H9 (cell line): ENCODE data around the gene CPT1C. TPM values are rescaled to one million over a fixed set of nuclear protein-coding genes. Genes with fewer than 3 reads are reported as not detected.

Experiments used
- DNase-seq: peaks from one replicate; pipeline ENCODE4 v3.0.0-alpha.2; 2017
- H2AFZ ChIP-seq: one replicate; pipeline ENCODE4 v1.6.1; 2013; ENCODE audit warnings: mild to moderate bottlenecking, low read length, control low read depth, moderate library complexity
- H2AK5ac ChIP-seq: 2 replicates; pipeline ENCODE4 v1.6.1; 2013; ENCODE audit warnings: low read length, control low read depth, mixed read lengths; ENCODE audit not compliant: insufficient read length
- H2BK120ac ChIP-seq: one replicate; pipeline ENCODE4 v1.6.1; 2013; ENCODE audit warnings: low read depth, mild to moderate bottlenecking, low read length, control low read depth, inconsistent platforms; ENCODE audit not compliant: poor library complexity, severe bottlenecking
- H2BK12ac ChIP-seq: 2 replicates; pipeline ENCODE4 v1.6.1; 2013; ENCODE audit warnings: low read length, control low read depth, mixed read lengths, low read depth; ENCODE audit not compliant: insufficient read length
- H2BK15ac ChIP-seq: 2 replicates; pipeline ENCODE4 v1.6.1; 2013; ENCODE audit warnings: low read depth, low read length, control low read depth
- H2BK20ac ChIP-seq: one replicate; pipeline ENCODE4 v1.6.1; 2013; ENCODE audit warnings: low read depth, mild to moderate bottlenecking, low read length, control low read depth, inconsistent platforms; ENCODE audit not compliant: poor library complexity, severe bottlenecking
- H2BK5ac ChIP-seq: 2 replicates; pipeline ENCODE4 v1.6.1; 2013; ENCODE audit warnings: low read length, control low read depth, mixed read lengths; ENCODE audit not compliant: insufficient read length
- H3K14ac ChIP-seq: 2 replicates; pipeline ENCODE4 v1.6.1; 2013; ENCODE audit warnings: low read length, control low read depth; ENCODE audit not compliant: insufficient read depth
- H3K18ac ChIP-seq: 2 replicates; pipeline ENCODE4 v1.6.1; 2013; ENCODE audit warnings: low read depth, mild to moderate bottlenecking, mixed read lengths, low read length, control low read depth; ENCODE audit not compliant: insufficient read length
- H3K23ac ChIP-seq: 2 replicates; pipeline ENCODE4 v1.6.1; 2013; ENCODE audit warnings: low read length, control low read depth, mixed read lengths, low read depth; ENCODE audit not compliant: insufficient read length
- H3K23me2 ChIP-seq: 2 replicates; pipeline ENCODE4 v1.6.1; 2013; ENCODE audit warnings: low read depth, mild to moderate bottlenecking, mixed read lengths, low read length, control low read depth; ENCODE audit not compliant: insufficient read length, poor library complexity, severe bottlenecking
- H3K27ac ChIP-seq: 2 replicates; pipeline ENCODE4 v1.5.1; 2013; ENCODE audit warnings: low read length, control low read depth, mixed read lengths, low read depth; ENCODE audit not compliant: insufficient read length
- H3K27me3 ChIP-seq: 2 replicates; pipeline ENCODE4 v1.6.1; 2013; ENCODE audit warnings: low read length, control low read depth, inconsistent platforms; ENCODE audit not compliant: insufficient read depth
- H3K4ac ChIP-seq: 2 replicates; pipeline ENCODE4 v1.6.1; 2013; ENCODE audit warnings: low read depth, mild to moderate bottlenecking, control low read depth, inconsistent platforms, low read length, moderate library complexity
- H3K4me1 ChIP-seq: 2 replicates; pipeline ENCODE4 v1.6.1; 2013; ENCODE audit warnings: low read length, control low read depth, inconsistent platforms; ENCODE audit not compliant: insufficient read depth
- H3K4me2 ChIP-seq: 2 replicates; pipeline ENCODE4 v1.6.1; 2013; ENCODE audit warnings: low read length, control low read depth, mixed read lengths; ENCODE audit not compliant: insufficient read length, insufficient read depth
- H3K56ac ChIP-seq: 2 replicates; pipeline ENCODE4 v1.6.1; 2013; ENCODE audit warnings: low read depth, mild to moderate bottlenecking, mixed read lengths, low read length, control low read depth; ENCODE audit not compliant: insufficient read length
- H3K79me1 ChIP-seq: 2 replicates; pipeline ENCODE4 v1.6.1; 2013; ENCODE audit warnings: low read depth, mild to moderate bottlenecking, moderate library complexity, low read length, control low read depth, inconsistent platforms; ENCODE audit not compliant: insufficient read depth, poor library complexity, severe bottlenecking
- H3K79me2 ChIP-seq: 2 replicates; pipeline ENCODE4 v1.6.1; 2013; ENCODE audit warnings: low read length, control low read depth, inconsistent platforms; ENCODE audit not compliant: insufficient read depth
- H3K9ac ChIP-seq: 2 replicates; pipeline ENCODE4 v1.6.1; 2013; ENCODE audit warnings: low read length, control low read depth, mixed read lengths; ENCODE audit not compliant: insufficient read length; ENCODE audit errors: extremely low read depth
- H3K9me3 ChIP-seq: one replicate; pipeline ENCODE4 v1.6.1; 2013; ENCODE audit warnings: low read depth, low read length, inconsistent platforms; ENCODE audit not compliant: control insufficient read depth
- H3T11ph ChIP-seq: one replicate; pipeline ENCODE4 v1.6.1; 2013; ENCODE audit warnings: mild to moderate bottlenecking, low read length, control low read depth, inconsistent platforms
- H4K20me1 ChIP-seq: one replicate; pipeline ENCODE4 v1.6.1; 2013; ENCODE audit not compliant: control insufficient read depth, insufficient read length, insufficient read depth
- H4K5ac ChIP-seq: 2 replicates; pipeline ENCODE4 v1.6.1; 2013; ENCODE audit warnings: low read depth, mild to moderate bottlenecking, mixed read lengths, low read length, control low read depth; ENCODE audit not compliant: insufficient read length
- H4K8ac ChIP-seq: replicated peaks from 2 replicates; pipeline ENCODE4 v1.6.1; 2013; ENCODE audit warnings: low read length, control low read depth, mixed read lengths, low read depth; ENCODE audit not compliant: insufficient read length
- H4K91ac ChIP-seq: 2 replicates; pipeline ENCODE4 v1.6.1; 2013; ENCODE audit warnings: low read depth, mild to moderate bottlenecking, moderate library complexity, mixed read lengths, low read length, control low read depth; ENCODE audit not compliant: insufficient read length
- H3K27ac Mint-ChIP-seq, 3 experiments: 2 replicates in 2 of 3; 3 replicates in 1 of 3; pipeline ENCODE4 v1.8.0; 2020 to 2021; ENCODE audit warnings: mixed read lengths in 3 of 3, mild to moderate bottlenecking in 1 of 3, moderate library complexity in 1 of 3
- H3K27me3 Mint-ChIP-seq: 2 replicates; pipeline ENCODE4 v1.8.0; 2021; ENCODE audit warnings: low read depth, mild to moderate bottlenecking, moderate library complexity, mixed read lengths
- H3K36me3 Mint-ChIP-seq, 3 experiments: 2 replicates in 2 of 3; 3 replicates in 1 of 3; pipeline ENCODE4 v1.8.0; 2020 to 2021; ENCODE audit warnings: low read depth in 3 of 3, mixed read lengths in 3 of 3; ENCODE audit not compliant: insufficient read depth in 1 of 3
- H3K4me1 Mint-ChIP-seq, 2 experiments: 2 replicates each; pipeline ENCODE4 v1.8.0; 2020; ENCODE audit warnings: mixed read lengths in 2 of 2
- H3K4me3 Mint-ChIP-seq, 2 experiments: 2 replicates in 1 of 2; 3 replicates in 1 of 2; pipeline ENCODE4 v1.8.0; 2020 to 2021; ENCODE audit warnings: mild to moderate bottlenecking in 2 of 2, mixed read lengths in 2 of 2, moderate library complexity in 1 of 2
- H3K9me3 Mint-ChIP-seq, 2 experiments: 2 replicates in 1 of 2; 3 replicates in 1 of 2; pipeline ENCODE4 v1.8.0; 2020; ENCODE audit warnings: mild to moderate bottlenecking in 2 of 2, mixed read lengths in 2 of 2, moderate library complexity in 1 of 2
- WGBS: extraction: QIAGEN DNeasy Blood & Tissue Kit; methylation state at CpG from one replicate; pipeline ENCODE4 v1.1.7; 2013; ENCODE audit warnings: missing lambda C conversion rate, low lambda C conversion rate, mixed read lengths; ENCODE audit not compliant: insufficient read length; ENCODE audit errors: extremely low coverage; 5-methylcytosine and 5-hydroxymethylcytosine counted together
- total RNA-seq: library from RNA; stranded (reverse); gene quantifications from 2 replicates; pipeline ENCODE4 v1.2.1, GENCODE V29; 2021
- TF ChIP-seq, protein P1 (sequence below): fragments of 200-600 bp; sonication (generic); conservative IDR thresholded peaks from 3 replicates; pipeline ENCODE4 v1.8.0; 2021; ENCODE audit warnings: antibody characterized with exemption, mild to moderate bottlenecking

Gene CPT1C
- total RNA-seq, 1 experiment from 2014 or later: 74.6 TPM

- Mint-ChIP-seq H3K4me3 (no peak overlapping the region), H3K4me1 (peaks cover 4 to 6% of the 10 kb centered on the region in 2 experiments; a peak in 3 of 4 replicates), H3K27me3 (no peaks in the 10 kb centered on the region), H3K36me3 (peaks cover 27 to 76% (median 68%) of the 10 kb centered on the region in 3 experiments), H3K27ac (peak overlapping the region in 1 of 3 experiments; percentile 27; a peak in 1 of 7 replicates), H3K9me3 (no peaks in the 10 kb centered on the region; a peak in 1 of 5 replicates)
- Histone ChIP-seq H4K5ac (no peak overlapping the region), H3T11ph (no peak overlapping the region), H2AK5ac (no peak overlapping the region), H2BK5ac (no peak overlapping the region), H4K8ac (no peak overlapping the region), H3K23me2 (peaks cover 2% of the 10 kb centered on the region), H2BK120ac (no peak overlapping the region), H3K4me2 (no peak overlapping the region), H2BK12ac (no peak overlapping the region), H3K9ac (no peak overlapping the region), H3K27ac (no peak overlapping the region), H3K56ac (no peak overlapping the region), H3K4ac (no peak overlapping the region), H3K18ac (no peak overlapping the region), H4K91ac (no peak overlapping the region), H3K27me3 (no peaks in the 10 kb centered on the region), H3K9me3 (no peaks in the 10 kb centered on the region), H3K79me2 (no peaks in the 10 kb centered on the region), H2BK15ac (no peak overlapping the region), H3K4me1 (no peaks in the 10 kb centered on the region), H4K20me1 (no peaks in the 10 kb centered on the region), H3K23ac (no peak overlapping the region), H3K14ac (no peak overlapping the region), H2AFZ (no peak overlapping the region), H3K79me1 (no peaks in the 10 kb centered on the region), H2BK20ac (no peak overlapping the region)
- TF ChIP-seq, protein P1, sequence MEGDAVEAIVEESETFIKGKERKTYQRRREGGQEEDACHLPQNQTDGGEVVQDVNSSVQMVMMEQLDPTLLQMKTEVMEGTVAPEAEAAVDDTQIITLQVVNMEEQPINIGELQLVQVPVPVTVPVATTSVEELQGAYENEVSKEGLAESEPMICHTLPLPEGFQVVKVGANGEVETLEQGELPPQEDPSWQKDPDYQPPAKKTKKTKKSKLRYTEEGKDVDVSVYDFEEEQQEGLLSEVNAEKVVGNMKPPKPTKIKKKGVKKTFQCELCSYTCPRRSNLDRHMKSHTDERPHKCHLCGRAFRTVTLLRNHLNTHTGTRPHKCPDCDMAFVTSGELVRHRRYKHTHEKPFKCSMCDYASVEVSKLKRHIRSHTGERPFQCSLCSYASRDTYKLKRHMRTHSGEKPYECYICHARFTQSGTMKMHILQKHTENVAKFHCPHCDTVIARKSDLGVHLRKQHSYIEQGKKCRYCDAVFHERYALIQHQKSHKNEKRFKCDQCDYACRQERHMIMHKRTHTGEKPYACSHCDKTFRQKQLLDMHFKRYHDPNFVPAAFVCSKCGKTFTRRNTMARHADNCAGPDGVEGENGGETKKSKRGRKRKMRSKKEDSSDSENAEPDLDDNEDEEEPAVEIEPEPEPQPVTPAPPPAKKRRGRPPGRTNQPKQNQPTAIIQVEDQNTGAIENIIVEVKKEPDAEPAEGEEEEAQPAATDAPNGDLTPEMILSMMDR: no peak
- WGBS: no CpG with 5 or more reads among the region's 72 CpGs
- DNase-seq: no peak
Measured at GRCh38 chr19:49651029-49651819, 39.7 kb upstream of the CPT1C start.
